Muscle of back (tissue), 11 donors: ENCODE measurements around the gene RFESD. TPM values are rescaled to one million over a fixed set of nuclear protein-coding genes. Genes with fewer than 3 reads are reported as not detected.
"Not testable (repeated sequence)": the region's sequence is repeated elsewhere in the genome, so short reads cannot be mapped to it uniquely, and the experiment has no call there.

ENCODE experiments used
- DNase-seq, 3 donors: peaks; one replicate each; pipeline versions ENCODE4 v3.0.0 to v3.0.0-alpha.2; 2013
- polyA plus RNA-seq, 10 donors: library from polyadenylated mRNA; unstranded; fragments of 120-200 nt; gene quantifications; one replicate each; pipeline ENCODE4 v1.2.1, GENCODE V29; 2013; ENCODE audit not compliant: insufficient read length in 10 of 10

RFESD gene
- polyA plus RNA-seq, 10 donors = 2.6 to 8.7 (median 3.8) TPM

DNA sequence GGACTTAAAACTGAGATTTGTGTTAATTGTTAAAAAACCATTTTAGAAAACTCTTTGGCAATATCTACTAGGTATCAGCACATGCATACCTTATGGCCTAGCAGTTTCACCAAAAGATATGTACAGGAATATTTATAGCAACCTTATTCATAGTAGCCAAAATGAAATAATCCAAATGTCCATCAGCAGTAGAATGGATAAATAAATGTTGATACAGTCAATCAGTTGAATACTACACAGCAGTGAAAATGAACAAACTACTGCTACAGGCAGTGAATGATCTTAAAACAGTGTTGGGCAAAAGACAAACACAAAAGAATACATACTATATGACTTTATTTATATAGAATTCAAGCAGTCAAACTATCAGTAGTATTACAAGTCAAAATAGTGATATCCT, 16.4 kb downstream of the RFESD start:
- no peak for DNase-seq

GRCh38 chr5:95664204-95664786, 17.7 kb downstream of the RFESD start:
- DNase-seq = peak in 2 of 3 donors; percentile 58 to 75

DNA sequence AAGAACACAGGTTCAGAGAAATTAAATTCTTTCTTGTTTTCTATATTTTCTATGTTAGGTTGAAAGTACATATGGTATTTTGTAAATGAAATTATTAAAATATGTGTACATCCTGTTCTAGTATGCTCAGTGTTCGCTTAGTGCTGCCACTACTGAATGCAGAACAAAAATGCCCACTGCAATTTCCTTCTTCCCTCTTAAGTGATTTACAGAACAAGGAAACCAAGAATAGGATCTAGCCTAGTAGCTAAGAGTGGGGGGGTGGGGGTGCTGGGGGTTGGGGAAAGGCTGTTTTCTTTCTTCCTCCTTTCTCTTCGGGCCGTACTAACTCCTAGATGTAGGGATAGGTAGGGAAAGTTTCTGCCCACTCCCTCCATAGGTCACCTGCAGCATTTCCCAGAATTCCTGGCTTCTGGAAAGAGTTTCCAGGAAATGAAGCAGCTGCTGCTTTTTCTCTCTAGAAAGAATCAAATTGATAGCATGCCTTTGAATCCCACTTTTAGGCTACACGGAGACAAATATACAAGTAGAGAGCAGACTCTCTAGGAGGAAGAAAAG, 20.6 kb downstream of the RFESD start:
- DNase-seq = no peak

GRCh38 chr5:95667678-95668077, 21.1 kb downstream of the RFESD start:
- DNase-seq = no peak

DNA sequence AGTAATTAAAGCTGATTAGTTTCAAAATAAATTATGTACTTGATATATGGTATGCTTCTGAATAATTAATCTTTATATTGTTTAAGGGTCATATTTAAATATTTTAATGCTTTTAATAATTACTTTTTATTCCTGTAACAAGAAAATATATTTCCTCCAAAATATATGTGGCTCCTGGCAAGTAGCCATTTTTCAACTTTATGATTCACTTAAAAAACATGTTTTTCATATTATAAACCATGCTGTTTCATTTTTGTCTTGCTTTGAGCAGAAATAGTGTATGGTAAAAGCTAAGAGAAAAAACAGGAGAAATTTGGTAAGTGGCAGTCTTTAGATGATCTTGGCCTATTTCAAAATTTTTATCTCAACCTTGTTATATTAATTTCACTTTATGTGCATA, 21.6 kb downstream of the RFESD start:
- DNase-seq = peak in 1 of 3 donors; percentile 45

GRCh38 chr5:95668728-95669127, 22.2 kb downstream of the RFESD start:
- peak in 1 of 3 donors; percentile 48 for DNase-seq

- peak; percentile 78 to 87 (median 84) for DNase-seq
Observed at GRCh38 chr5:95669540-95669939, 23.0 kb downstream of the RFESD start.

GRCh38 chr5:95669985-95670384, 23.4 kb downstream of the RFESD start:
- no peak for DNase-seq

DNA sequence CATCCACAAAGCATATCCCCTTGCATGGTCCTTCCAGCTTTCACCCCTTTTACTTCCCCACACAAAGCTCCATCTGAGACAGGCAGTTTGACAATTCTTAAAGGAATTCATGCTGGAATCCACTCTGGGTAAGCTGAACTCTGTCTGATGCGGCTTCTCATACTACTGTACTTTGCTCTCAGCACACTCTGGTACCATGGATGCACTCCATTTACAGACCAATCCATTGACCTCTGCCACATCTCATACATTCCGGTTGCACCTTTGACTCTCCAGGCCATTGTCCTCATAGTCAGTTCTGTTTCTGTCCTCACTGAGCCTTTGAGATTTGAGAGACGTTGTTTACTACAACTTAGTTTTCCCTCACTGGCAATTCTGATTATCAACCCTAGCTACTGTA, 24.0 kb downstream of the RFESD start:
- DNase-seq = no peak

DNA sequence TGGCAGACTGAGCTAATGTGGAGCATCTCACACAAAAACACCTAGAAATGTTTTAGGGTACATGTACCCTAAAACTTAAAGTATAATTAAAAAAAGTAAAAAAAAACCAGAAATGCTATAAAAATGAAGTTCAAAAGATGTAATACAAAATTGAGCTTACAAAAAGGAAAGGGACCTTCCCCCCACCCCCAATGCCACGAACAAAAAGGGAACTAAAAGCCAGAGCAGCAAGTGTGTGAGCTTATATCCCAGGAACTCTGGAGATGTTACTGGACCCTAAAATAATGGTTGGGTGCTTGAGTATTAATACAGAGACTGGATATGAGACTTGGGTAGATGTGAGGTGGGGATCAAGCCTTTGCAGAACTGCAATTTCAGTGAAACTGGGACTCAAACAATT, 25.2 kb downstream of the RFESD start:
- DNase-seq = no peak

- no peak for DNase-seq
Observed at GRCh38 chr5:95672641-95673040, 26.1 kb downstream of the RFESD start.

GRCh38 chr5:95673081-95673480, 26.5 kb downstream of the RFESD start:
- peak in 1 of 3 donors; percentile 14 for DNase-seq

- no peak for DNase-seq
Observed at GRCh38 chr5:95682891-95683290, 36.3 kb downstream of the RFESD start, which contains the start of gene SPATA9. Gene SPATA9, minus strand, starts transcription at chr5:95682991. Its CDS starts 137 bp downstream, at chr5:95682854.

GRCh38 chr5:95684361-95684760, 37.8 kb downstream of the RFESD start:
- DNase-seq = no peak

- no peak for DNase-seq
Observed at GRCh38 chr5:95686651-95687050, 40.1 kb downstream of the RFESD start.

GRCh38 chr5:95689680-95690079, 43.1 kb downstream of the RFESD start:
- DNase-seq = no peak

- no peak for DNase-seq
Observed at GRCh38 chr5:95690333-95690732, 43.8 kb downstream of the RFESD start.

DNA sequence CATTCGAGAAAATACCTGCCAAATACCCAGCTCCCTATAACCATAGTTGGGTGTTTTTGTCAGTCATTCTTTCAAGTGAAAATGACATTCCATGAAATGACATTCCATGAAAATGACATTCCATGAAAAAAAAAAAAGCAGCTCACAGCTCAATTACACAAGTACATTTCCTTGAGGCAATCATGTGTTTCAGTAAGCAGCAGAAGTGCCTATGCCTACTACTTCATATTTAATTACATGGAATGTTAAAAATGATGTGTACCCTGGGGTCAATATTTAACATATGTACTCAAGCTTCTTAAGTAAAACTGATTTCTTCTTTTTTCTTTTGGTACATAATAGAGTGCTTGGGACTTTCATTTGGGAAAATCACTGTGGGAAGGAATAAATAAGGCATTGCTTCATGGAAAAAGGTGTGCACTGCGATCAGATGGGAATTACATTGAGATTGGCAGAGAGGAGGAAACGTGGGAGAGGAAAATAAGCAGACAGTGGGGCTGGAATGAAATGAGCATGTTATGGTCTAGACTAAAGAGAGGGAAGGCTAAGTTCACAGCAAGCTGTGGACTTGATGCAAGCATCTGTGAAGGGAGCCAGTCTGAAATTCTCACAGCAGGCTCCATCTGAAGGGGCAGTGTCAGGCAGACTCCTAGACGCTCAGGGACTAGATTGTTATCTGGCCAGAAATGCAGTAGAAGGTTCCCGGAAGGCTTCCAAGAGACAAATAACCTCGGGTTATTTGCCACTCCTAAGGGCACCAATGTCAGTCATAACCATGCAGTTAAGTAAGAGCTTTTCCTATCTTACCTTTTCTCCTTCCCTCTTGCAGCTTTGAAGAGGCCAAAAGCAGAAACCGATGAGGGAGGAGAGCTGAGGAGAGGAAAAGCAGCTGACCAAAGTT, 51.5 kb downstream of the RFESD start:
- no peak for DNase-seq

DNA sequence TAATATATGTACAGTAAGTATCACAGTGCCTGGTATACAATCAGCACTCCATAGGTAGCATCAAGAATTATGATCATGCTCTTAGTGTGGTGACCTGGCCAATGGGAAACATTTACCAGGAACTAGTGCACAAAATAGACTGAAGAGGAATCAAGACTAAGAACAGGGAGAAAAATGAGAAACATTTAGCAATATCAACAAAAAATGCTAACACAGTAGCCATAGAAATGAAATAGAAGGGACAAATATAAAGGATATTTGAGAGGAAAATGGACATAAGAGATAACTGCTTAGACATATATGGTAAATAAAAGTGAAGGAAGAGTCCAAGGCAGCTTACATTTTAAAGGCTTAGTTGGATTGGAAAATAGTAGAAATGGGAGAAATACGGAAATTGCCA, 52.8 kb downstream of the RFESD start:
- no peak for DNase-seq

- DNase-seq = no peak
Observed at GRCh38 chr5:95701074-95701473, 54.5 kb downstream of the RFESD start.

DNA sequence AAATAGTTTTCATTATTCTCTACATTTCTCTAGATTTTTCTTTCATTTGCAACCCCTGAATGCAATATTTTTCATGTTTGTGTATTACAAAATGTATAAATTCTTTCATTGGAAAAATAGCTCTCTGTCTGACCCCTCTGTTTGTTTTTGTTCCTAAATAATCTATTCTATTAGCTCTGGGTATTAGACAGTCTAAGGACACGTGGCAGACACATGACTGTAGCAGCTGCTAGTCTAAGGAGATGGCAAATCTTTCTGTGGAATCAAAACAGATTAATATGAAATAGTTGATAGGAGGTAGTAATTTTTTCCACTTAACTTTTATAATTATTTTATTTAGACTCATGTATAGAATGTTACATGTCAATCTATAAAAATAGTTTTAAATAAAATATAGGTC, 57.6 kb downstream of the RFESD start:
- no peak for DNase-seq

DNA sequence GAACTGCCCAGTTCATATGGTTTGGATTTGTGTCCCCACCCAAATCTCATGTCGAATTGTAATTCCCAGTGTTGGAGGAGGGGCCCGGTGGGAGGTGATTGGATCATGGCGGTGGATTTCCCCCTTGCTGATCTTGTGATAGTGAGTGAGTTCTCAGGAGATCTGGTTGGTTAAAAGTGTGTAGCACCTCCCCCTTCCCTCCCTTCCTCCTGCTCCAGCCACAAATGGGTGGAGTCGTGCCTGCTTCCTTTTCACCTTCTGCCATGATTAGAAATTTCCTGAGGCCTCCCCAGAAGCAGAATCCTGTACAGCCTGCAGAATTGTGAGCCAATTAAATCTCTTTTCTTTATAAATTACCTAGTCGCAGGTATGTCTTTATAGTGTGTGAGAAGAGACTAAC, 59.6 kb downstream of the RFESD start:
- DNase-seq = not testable (repeated sequence)

GRCh38 chr5:95707055-95707454, 60.5 kb downstream of the RFESD start:
- DNase-seq = no peak
